ENCODE results near the gene C10orf62. TPM values are rescaled to one million over a fixed set of nuclear protein-coding genes. Genes with fewer than 3 reads are reported as not detected.

Gene C10orf62
- total and polyA plus RNA-seq, 2 of the 13 experiments (the other 11 are each of a cell fraction or from before 2014, with no cell fraction given): 0.61 to 1.6 TPM

DNA sequence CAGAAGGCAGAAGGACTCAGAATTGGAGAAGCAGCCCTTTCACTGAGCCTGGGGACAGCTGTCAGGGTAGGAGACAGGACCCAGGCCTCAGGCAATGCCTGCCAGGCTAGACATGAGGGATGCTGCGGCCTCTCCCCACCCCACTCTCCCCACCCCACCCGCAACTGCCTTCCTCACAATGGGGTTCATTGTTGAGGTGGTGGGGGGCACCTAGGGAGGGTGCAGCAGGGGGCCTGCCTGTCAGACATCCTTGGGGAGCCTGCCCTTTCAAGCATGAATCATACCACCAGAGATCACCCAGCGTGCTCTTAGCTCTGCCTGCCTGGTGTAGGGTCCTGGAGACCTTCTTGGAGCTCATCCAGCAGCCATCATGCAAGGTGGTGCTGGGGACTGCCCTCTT is at the start of gene C10orf62 (continued):
- TF ChIP-seq ZNF788 (CRISPR knock-in tag; IDR thresholded peaks at IDR 0.05; ENCODE audit: borderline replicate concordance): no peak
- TF ChIP-seq ZNF577 (CRISPR knock-in tag; IDR thresholded peaks at IDR 0.05; ENCODE audit: borderline replicate concordance, low read depth): no peak
- TF ChIP-seq, protein P1, sequence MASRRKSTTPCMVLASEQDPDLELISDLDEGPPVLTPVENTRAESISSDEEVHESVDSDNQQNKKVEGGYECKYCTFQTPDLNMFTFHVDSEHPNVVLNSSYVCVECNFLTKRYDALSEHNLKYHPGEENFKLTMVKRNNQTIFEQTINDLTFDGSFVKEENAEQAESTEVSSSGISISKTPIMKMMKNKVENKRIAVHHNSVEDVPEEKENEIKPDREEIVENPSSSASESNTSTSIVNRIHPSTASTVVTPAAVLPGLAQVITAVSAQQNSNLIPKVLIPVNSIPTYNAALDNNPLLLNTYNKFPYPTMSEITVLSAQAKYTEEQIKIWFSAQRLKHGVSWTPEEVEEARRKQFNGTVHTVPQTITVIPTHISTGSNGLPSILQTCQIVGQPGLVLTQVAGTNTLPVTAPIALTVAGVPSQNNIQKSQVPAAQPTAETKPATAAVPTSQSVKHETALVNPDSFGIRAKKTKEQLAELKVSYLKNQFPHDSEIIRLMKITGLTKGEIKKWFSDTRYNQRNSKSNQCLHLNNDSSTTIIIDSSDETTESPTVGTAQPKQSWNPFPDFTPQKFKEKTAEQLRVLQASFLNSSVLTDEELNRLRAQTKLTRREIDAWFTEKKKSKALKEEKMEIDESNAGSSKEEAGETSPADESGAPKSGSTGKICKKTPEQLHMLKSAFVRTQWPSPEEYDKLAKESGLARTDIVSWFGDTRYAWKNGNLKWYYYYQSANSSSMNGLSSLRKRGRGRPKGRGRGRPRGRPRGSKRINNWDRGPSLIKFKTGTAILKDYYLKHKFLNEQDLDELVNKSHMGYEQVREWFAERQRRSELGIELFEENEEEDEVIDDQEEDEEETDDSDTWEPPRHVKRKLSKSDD (CRISPR knock-in tag; IDR thresholded peaks at IDR 0.05; ENCODE audit: low read depth): no peak

DNA sequence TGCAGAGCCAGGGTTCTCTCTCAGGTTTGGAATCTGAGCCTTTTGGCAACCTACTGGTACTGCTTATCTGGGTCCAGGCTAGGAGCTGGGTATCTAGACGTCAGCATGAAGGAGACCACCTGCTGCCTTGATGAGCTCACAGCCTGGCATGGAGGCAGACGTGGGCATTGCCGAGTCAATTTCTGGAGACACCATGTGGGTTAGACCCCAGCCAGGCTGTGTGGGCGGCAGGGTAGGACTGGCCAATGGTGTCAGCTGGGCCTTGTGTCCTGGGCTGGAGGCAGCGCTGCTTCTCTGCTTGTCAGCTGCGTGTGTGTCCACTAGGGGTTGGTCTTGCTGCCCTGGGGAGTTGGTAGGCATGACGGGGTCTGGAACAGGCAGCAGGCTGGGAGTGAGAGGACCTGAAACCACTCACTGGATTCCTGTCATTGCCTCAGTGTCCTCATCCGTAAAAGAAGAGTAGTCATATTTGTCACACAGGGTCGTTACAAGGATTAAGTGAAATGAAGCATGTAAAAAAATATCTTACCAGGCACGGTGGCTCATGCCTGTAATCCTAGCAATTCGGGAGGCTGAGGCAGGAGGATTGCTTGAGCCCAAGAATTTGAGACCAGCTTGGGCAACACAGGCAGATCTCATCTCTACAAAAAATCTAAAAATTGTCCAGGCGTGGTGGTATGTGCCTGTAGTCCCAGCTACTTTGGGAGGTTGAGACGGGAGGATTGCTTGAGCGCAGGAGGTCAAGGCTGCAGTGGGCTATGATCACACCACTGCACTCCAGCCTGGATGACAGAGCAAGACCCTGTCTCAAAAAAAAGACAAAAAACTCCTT is 48.6 kb upstream of the C10orf62 start:
- H3K4me2 ChIP-seq (ENCODE audit: low read depth, low read length): no peak overlapping the region
- CTCF ChIA-PET (ENCODE audit: low intra/inter-chr PET ratio, low total read pairs): no interaction called here
- no peak for FAIRE-seq
- intact Hi-C loops (cut with micrococcal nuclease; ENCODE audit: unreplicated experiment) (no loop called here), in situ Hi-C loops (cut with HindIII; ENCODE audit: extremely low pct_ligation_motif_present, low pct_unique_long_range_greater_than_20kb) (no loop called here)
- 92% methylated on average over 12 of the region's 14 CpGs for WGBS (ENCODE audit: low lambda C conversion rate)
- no peak for DNase-seq (ENCODE audit: low spot score)
- H2AFZ ChIP-seq (ENCODE audit: low read length): no peak overlapping the region
- no TSS peak for BruUV-seq (replicated peaks)
- peaks cover 17% of the 10 kb centered on the region for H3K4me1 ChIP-seq (ENCODE audit: insufficient read depth, low read length)
- no peaks in the 10 kb centered on the region for H3K27me3 ChIP-seq (ENCODE audit: control insufficient read depth in 1 of 2, insufficient read depth in 2 of 2, low read length in 2 of 2)
- H3K9ac ChIP-seq (ENCODE audit: insufficient read depth, low read depth, low read length): no peak overlapping the region
- no peaks in the 10 kb centered on the region for H4K20me1 ChIP-seq (ENCODE audit: insufficient read depth, low read length)
- no peak overlapping the region for H3K27ac ChIP-seq (ENCODE audit: extremely low read length, insufficient read depth, low read length)
- ATAC-seq: peak; percentile 41; the same call in 2 of the 3 replicates
- no peaks in the 10 kb centered on the region for H3K79me2 ChIP-seq (ENCODE audit: insufficient read depth, low read length)
- H3K4me3 ChIP-seq (replicated peaks in 1 of 3; ENCODE audit: insufficient read depth in 1 of 3, low read depth in 2 of 3, low read length in 3 of 3): no peak overlapping the region
- POLR2A ChIA-PET: no interaction called here
- no peaks in the 10 kb centered on the region for H3K9me3 ChIP-seq (ENCODE audit: low read length)
- TF ChIP-seq KLF11 (CRISPR knock-in tag; IDR thresholded peaks at IDR 0.05) (no peak), RFX1 (IDR thresholded peaks at IDR 0.05) (no peak)
- TF ChIP-seq, protein P2, sequence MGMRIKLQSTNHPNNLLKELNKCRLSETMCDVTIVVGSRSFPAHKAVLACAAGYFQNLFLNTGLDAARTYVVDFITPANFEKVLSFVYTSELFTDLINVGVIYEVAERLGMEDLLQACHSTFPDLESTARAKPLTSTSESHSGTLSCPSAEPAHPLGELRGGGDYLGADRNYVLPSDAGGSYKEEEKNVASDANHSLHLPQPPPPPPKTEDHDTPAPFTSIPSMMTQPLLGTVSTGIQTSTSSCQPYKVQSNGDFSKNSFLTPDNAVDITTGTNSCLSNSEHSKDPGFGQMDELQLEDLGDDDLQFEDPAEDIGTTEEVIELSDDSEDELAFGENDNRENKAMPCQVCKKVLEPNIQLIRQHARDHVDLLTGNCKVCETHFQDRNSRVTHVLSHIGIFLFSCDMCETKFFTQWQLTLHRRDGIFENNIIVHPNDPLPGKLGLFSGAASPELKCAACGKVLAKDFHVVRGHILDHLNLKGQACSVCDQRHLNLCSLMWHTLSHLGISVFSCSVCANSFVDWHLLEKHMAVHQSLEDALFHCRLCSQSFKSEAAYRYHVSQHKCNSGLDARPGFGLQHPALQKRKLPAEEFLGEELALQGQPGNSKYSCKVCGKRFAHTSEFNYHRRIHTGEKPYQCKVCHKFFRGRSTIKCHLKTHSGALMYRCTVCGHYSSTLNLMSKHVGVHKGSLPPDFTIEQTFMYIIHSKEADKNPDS (CRISPR knock-in tag; IDR thresholded peaks at IDR 0.05): no peak
- no peaks in the 10 kb centered on the region for H3K36me3 ChIP-seq (replicated peaks in 1 of 2; ENCODE audit: control insufficient read depth in 1 of 2, insufficient read depth in 2 of 2, low read length in 2 of 2)
